Left forelimb (tissue), 1 donor: ENCODE measurements around the gene ONECUT1.
"Not testable (repeated sequence)": the region's sequence is repeated elsewhere in the genome, so short reads cannot be mapped to it uniquely, and the experiment has no call there.

Experiments used
- DNase-seq: peaks from one replicate; pipeline ENCODE4 v3.0.0-alpha.2; 2018; ENCODE audit warnings: low spot score

Gene ONECUT1

DNA sequence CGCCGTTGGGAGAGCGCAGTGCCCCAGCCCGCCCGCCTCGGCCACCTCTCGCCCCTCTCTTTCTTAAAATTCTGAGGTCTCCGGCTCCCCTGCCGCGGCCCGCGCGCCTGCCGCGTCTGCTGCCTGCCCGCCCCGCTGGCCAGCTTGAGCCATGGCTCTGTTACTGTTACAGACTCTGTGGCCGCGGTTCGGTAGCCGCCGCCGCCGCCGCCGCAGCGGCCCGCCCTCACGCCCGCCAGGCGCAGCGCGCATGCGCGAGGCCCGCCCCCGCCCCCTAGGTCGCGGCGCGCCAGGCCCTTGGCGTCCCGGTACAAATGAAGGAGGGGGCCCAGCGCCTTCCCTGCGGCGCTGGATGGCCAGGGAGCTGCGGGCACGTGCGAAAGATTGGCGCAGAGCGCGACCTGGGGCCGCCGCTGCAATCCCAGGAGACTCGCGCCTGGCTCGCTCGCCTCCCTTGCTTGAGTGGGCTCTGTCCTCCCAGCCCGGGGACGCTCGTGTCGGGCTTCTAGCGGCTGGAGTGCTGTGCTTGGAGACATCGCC lies at the start of gene ONECUT1:
Gene ONECUT1 (minus strand): TSS at position 168 of the 540 bp plus-strand sequence. CDS start 452 bp downstream, outside the sequence.
- no peak for DNase-seq

DNA sequence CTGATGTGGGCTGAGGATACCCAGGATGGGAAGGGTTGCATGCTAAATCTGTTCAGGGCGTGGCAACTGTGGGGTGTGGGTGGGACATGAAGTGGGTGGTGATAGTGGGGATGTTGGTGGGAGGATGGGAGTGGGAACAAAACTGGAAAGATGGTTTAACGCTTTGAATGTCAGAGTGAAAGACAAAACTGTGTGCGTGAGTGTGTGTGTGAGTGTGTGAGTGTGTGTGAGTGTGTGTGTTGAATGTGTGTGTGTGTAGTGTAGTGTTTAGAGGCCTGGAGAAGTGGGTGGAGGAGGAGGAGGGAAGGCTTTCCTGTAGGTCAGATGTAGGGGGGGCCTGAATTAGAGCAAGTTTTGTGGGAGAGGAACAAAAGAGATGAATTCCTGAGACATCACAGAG lies 44.2 kb upstream of the ONECUT1 start:
- no peak for DNase-seq

DNA sequence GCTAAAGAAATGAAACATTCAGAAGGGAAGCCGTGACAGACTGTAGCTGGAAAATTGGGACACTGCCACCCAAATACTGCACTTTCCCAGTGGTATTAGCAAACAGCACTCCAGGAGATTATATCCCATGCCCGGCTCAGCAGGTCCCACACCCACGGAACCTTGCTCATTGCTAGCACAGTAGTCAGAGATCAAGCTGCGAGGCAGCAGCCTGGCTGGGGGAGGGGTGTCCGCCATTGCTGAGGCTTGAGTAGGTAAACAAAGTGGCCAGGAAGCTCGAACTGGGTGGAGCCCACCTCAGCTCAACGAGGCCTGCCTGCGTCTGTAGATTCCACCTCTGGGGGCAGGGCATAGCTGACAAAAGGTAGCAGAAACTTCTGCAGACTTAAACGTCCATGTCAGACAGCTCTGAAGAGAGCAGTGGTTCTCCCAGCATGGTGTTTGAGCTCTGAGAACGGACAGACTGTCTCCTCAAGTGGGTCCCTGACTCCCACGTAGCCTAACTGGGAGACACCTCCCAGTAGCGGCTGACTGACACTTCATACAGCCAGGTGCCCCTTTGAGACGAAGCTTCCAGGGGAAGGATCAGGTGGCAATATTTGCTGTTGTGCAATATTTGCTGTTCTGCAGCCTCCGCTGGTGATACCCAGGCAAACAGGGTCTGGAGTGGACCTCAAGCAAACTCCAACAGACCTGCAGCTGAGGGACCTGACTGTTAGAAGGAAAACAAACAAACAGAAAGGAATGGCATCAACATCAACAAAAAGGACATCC lies 34.2 kb upstream of the ONECUT1 start:
- DNase-seq: not testable (repeated sequence)

DNA sequence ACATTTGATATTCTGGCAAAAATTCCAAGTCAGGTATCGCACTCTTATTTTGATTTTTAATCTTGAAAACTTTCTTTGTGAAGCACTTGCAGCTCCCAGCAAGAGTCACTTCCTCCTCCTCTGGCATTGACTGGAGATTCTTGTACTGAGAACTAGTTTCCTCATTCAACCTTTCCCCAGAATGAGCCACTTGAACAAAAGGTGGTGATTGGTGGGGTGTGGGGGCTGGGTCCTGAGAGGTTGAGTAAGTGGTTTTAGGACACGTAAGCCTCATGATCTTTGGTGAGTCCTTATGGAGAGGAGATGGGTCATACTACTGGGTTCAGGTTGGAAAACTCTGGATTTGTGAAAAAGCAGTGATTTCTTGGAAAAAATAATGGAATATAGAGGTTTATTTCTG lies 32.3 kb upstream of the ONECUT1 start:
- no peak for DNase-seq

DNA sequence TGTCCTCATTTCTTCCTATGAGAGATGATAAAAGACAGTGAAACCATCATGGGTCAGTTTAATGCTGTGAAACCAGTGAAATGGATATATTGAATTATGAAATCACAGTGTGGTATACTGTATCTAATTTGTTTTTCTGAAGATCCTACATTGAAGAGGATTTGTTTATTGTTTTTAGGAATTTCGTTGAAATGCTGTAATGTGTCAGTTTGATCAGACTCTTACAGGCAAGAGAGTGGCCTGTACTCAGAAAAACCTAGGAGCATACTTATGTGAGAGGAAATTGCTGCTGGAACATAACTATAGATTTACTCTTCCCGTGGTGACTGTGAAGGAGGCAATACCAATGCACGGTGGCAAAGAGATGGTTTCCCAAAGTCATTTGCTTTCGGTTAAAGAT lies 29.1 kb upstream of the ONECUT1 start:
- DNase-seq: no peak

DNA sequence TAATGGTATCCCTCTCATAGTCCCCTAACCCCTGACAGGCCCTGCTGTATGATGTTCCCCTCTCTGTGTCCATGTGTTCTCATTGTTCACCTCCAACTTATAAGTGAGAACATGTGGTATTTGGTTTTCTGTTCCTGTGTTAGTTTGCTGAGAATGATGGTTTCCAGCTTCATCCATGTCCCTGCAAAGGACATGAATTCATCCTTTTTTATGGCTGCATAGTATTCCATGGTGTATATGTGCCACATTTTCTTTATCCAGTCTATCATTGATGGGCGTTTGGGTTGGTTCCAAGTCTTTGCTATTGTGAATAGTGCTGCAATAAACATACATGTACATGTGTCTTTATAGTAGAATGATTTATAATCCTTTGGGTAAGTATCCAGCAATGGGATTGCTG lies 25.8 kb upstream of the ONECUT1 start:
- not testable (repeated sequence) for DNase-seq

DNA sequence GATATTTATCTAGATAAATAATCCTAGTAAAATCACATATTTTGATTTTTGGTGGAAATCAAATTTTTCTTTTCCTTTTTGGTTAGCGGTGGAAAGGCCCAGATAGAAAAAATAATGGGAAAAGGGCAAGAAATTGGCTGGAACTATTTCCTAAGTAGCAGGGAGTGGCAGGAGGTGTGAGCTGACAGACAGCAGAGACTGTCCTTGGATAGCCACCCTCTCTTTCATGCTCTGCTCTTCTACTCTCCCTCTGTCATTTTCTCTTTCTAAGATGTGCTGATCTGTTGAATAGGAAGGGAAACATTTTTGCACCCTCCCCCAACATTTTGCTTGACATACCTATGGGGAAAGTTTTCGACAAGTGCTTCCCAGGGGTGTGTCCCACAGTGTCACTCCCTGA lies 18.9 kb upstream of the ONECUT1 start:
- no peak for DNase-seq

DNA sequence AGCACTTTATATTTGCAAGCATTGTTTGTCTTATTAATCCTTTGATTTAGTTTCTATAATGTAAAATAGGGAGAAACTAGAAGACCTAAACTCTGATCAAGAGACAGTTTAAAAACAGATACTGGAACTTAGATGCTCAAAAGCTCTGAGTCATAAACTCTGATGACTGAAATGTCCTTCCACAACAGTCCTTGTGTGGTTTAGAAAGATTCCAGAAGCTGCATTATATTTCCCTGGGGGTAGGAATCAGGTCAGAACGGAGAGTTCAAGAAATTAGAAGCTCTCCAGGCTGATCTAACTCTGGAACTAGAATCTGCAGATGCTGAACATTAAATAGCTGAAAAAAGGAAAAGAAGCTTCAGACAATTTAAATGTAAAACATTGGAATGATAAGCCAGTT lies 18.3 kb upstream of the ONECUT1 start:
- no peak for DNase-seq

DNA sequence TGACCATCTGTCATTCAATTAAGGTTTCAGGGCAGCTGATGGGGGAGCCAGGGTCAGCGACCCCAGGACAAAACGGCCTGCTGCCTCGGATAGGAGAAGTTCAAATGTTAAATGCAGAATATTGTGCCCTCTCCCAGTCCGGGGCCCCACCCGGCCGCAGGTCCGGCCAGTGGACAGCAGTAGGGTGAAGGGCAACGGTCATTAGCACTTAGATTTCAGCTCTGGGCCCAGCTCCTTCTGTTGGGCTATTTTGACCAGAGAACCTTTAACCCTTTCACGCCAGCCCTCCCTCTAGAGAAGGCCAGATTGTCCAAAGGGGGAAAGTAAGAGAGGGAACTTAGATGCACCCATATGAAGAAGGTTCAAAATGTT lies 16.1 kb upstream of the ONECUT1 start:
- no peak for DNase-seq

DNA sequence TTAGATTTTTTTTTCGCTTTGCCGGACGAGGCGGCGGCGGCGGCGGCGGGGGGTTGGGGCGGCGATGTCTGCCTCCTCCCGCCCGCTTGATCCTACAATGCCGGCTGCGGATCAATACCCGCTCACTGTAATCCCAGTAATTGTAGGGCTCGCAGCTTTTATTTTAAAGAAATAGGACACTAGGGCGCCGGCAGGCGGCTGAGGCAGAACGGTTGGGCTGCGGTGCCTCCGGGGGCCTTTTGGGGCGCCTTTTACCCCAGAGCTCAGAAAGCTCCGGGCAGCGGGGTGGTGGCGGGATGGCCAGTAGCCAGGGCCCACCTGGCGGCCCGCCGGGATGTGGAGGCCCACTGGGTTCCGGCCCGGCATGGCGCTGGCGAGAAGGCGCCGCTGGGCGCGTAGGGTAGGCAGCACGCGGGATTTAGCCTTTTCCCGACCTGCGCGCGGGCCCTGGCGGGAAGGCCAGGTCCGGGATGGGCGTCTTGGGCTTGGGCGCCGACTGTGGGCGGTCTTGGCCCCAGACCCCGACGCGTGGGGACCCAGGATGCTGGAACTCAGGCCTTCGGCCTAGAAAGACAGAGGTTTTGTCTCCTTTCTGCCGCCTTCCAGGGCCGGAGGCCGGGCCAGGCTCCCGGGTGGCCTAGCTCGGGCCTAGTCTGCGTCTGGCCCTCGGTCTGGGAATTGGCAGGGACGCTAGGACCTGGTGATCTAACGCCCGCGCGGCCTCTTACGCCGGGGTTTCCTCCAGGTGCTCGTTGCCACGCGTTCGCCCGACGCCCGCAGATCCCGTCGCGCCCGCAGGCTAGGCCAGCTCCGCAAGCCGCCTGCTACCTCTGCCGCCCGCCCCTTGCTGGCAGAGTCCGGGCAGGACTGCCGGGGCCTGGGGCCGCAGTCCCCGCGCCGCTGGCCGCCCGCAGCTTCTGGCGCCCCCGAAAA lies 15.5 kb upstream of the ONECUT1 start:
- DNase-seq: no peak

DNA sequence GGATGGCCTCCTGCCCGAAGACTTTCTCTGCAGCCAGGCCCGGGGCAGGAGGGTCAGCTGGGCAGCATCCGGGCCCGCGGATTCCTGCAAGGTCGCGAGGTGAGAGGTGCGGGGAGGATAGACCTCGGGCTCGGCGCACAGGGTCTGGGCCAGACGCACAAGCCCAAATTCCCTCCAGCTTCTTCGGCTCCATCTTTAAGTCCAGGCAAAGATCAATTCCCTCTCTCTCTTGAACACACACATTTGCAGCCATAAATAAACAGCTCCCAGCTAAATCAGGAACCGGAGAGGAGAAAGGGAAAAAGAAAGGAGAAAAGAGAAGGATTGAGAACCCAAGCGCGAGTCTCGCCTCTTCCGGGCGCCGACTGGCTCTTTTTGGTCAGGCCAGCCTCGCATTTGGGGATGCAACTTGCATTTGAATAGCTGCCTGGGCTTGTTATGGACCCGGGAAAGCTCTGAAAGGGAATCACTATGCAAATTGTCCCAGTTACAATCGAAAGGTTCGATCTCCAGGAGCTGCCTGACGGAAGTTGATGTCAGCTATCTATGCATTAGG lies 14.5 kb upstream of the ONECUT1 start:
- DNase-seq: no peak

DNA sequence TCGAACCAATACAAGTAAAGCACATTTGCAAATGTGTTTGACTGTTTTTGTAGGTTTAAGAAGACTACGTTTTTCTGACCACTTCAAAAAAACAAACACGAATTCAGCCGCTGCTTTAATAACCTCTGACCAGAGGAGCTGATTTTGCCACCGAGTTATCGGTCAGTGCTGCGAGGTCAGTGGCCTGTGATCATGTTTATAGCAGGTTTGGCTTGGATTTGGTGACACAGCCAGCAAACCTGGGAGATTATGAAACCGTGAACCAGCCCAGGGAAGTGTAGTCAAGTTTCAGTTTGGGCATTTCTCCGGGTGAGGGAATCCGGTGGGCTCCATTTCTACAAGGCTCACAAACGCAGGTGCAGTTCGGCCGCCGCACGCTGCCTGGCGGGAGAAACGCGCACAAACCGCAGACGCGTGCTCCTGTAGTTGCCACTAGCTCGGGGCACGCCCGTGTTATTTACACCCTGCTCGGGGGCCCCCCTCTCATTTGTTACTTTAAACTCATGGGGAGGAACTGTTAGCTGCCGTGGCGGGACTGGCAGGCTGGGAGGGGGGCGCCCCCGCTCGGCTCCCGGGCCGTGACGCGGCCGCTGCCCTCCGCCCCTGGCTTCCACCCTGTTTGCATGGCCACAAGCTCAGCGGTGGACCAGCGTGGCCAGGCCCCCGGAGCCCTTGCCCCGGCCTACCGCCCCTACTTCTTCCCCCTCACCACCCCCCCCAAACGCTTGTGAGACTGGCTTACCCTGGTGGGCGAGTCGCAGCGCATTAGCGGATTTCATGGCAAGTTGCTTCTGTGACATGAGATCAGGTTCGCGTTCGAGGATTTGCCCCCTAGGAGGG lies 13.6 kb upstream of the ONECUT1 start:
- no peak for DNase-seq

DNA sequence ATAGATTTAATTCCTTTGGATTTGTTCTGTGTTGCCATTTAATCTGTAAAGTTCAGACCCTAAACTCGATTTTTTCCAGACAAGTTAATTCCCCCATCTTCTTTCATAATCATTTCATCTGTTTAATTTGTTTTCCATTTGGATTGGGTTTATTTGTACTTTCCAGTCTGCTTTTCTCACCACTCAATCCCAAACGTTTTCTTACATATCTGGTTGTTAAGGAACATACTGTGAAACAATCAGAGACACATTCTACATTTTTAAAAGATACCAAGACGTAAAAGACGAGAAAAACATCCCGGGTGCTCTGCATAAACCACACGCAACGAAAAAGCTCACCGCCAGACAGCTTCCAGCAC lies 13.0 kb upstream of the ONECUT1 start:
- DNase-seq: no peak

DNA sequence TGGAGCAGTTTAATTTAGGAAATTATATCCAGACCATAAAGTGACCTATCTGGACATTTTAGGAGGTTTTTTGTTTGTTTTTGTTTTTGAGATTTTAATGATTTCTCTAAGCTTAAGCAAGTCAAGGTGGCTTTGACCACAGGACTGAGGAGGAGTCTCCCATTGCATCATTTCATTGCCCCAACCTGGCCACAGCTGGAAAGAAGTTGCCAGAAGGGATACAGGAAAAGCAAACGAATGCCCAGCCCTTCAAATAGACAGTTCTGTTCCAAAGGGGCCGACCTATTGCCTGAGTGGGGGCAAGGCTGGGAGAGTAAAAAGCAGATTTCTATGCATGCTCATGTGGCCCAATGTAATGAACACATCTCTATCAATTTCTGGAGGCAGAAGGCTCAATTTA lies 12.0 kb upstream of the ONECUT1 start:
- DNase-seq: no peak

DNA sequence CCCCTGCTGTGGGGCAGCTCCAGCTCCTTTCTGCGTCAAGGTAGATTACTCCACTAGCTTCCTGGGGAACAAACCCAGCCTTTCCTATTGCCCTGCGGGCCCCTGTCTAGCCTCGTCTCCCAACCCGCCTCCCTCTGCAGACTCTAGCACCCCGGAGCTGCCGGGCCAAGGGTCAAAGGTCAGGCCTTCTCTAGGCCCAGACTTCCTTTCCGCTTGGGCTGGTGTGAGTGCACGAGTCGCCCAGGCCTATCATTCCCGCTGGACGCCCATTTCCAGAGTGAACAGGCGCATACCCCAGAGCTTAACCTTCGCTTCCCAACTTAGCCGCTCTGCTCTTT lies 11.6 kb upstream of the ONECUT1 start:
- DNase-seq: no peak

DNA sequence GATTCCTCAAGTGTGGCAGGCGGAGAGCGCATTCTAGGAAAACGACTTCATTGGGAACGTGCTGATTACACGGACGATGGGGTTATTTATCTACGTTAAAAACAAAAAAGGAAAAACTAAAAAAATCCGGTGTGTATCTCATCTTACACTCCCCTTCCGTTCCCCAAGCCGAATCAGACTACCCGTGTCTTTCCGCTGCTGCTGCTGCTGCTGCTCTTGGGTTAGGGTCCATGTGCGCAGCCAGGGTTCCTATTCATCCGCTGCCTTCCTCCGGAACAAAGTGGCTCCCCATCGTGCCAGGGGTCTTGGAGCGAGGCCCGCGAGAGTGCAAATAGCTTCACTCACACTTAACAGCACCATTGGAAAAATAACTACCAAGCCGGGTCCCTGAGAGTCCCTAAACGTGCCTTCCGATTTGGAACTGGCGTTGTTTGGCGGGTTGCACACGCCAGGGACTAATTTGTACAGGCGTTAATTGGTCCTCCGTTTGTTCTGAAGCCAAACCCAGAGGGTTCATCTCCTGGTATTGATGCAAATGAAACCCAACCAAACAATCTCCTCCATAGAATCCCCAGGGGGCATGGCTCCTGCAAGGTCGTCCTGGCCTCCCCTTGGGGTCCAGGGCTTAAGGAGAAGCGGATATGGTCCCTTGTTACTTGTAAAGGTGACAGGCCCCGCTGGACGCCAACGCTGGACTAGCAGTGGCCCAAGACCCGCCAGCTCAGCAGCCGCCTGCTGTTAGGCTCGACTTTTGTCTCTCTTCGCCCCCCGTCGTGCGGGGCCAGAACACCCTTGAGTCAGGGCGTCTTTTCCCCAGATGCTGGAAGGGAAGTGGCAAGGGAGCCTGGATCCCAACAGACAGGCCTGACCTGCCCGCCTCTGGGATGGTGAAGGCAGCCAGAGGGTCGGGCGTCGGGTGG lies 11.0 kb upstream of the ONECUT1 start:
- DNase-seq: no peak

DNA sequence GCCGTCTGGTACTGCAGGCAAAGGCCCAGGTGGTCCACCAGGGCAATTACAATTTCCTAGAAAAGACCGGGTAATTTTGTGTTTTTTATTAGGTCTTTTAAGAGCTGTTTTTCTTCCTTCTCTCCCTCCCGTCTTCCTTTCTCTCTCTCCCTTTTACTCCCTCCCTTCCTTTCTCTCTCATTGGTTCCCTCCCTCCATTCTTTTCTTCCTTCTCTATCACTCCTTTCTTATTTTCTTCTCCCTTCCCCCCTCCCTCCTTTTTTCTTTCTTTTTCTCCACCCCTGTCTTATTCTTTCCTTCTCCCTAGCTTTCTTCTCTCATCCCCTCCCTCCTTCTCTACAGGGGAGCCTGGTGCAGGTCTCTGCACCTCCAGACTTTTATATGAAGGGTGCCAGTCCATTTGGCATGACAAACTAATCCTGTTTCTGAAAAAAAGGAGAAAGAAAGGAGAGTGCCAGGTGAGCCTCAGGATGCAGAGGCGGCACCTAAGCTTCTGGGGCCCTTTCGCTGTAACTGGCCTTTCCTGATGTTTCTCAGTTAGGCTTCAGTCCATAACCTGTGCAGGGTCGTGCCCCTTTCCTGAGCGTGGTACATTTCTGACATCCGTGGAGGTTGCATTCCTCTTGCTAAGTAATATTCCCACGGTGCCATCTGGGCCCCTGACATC lies 9.1 kb upstream of the ONECUT1 start:
- DNase-seq: no peak

DNA sequence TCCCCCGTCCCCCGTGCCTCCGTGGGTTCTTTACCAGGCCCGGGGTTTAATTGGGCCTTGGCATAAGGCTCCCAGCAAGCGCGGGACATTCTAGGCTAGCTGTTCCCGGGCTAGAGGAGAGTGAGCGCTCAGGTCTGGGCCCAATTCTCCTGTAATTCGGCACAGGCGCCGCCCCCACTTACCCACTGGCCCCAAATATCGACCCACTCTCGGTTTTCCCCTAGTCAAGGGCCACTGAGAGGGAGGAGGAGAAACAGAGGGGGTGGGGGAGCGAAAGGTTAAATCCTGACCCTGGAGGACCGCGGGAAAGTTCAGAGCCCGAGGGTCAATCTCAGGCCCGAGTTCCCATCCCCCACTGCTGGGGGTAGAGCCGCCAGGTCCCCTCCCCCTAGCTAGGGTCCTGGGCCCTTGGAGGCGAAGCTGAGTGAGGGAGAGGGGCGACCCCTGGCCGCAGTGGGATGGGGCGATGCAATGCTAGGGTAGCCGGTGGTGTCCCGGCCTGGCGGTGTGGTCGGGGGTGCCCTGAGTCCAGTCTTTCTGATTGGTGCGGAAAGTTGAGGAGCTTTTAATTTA lies 8.5 kb upstream of the ONECUT1 start:
- no peak for DNase-seq

DNA sequence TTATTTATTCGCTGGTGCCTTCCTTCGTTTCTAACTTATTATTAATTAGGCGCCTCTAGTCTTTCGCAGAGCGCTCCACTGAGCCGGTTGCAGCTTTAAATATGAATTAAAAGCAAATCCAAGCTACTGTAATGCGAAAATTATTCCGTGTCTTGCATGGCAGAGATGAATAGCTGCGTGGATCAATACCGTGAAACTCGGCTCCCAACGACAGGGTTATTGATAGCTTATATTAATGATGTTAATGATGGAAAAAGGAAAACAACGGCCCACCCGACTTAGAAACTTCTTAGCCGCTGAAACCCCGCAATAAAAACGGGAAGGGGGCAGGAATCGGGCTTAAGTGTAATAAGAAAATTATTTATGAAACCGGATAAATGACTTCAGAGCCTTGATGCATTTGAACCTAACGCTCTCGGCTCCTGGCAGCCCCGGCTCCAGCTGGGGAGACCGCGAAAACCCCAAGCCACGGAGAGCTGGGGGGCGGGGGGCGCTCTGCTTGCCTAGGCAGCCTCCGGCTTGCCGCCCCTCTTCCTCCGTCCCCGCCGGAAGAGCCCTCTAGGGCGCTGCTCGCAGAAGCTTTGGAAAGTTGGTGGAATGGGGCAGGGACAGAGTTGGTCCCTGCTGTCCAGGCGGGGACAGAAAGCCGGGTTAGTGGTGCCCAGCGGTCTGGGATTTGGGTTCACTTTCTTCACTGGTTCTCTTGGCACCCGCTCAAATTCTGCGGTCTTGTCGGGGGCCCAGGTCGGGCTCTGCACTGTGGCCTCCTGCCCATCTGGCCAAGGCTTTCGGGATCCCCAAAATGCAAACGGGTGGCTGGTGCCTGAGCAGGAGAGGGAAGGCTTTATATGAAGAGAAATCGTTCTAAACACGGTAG lies 7.7 kb upstream of the ONECUT1 start:
- DNase-seq: no peak
